ENCODE data around the gene PDE4B.
"Not testable (repeated sequence)": the region's sequence is repeated elsewhere in the genome, so short reads cannot be mapped to it uniquely, and the experiment has no call there.

The PDE4B gene

GRCh38 chr1:66412704-66413103, 620.0 kb downstream of the PDE4B start:
- TF ChIP-seq CTCF (IDR thresholded peaks at IDR 0.05; ENCODE audit: borderline replicate concordance, insufficient read depth, low read depth, low read length) = no peak
- no peak overlapping the region for H3K4me3 ChIP-seq (ENCODE audit: low read depth, low read length)

GRCh38 chr1:66413136-66413837, 620.6 kb downstream of the PDE4B start:
- H3K4me3 ChIP-seq (ENCODE audit: low read depth, low read length) = no peak overlapping the region
- TF ChIP-seq CTCF (IDR thresholded peaks at IDR 0.05; ENCODE audit: borderline replicate concordance, insufficient read depth, low read depth, low read length) = no peak

GRCh38 chr1:66413838-66414175, 621.1 kb downstream of the PDE4B start:
- no peak overlapping the region for H3K4me3 ChIP-seq (ENCODE audit: low read depth, low read length)
- no peak for TF ChIP-seq CTCF (IDR thresholded peaks at IDR 0.05; ENCODE audit: borderline replicate concordance, insufficient read depth, low read depth, low read length)

GRCh38 chr1:66415281-66415680, 622.6 kb downstream of the PDE4B start:
- no peak for TF ChIP-seq CTCF (IDR thresholded peaks at IDR 0.05; ENCODE audit: borderline replicate concordance, insufficient read depth, low read depth, low read length)
- H3K4me3 ChIP-seq (ENCODE audit: low read depth, low read length) = no peak overlapping the region

GRCh38 chr1:66415866-66416265, 623.2 kb downstream of the PDE4B start:
- no peak for TF ChIP-seq CTCF (IDR thresholded peaks at IDR 0.05; ENCODE audit: borderline replicate concordance, insufficient read depth, low read depth, low read length)
- H3K4me3 ChIP-seq (ENCODE audit: low read depth, low read length) = no peak overlapping the region

- no peak overlapping the region for H3K4me3 ChIP-seq (ENCODE audit: low read depth, low read length)
- no peak for TF ChIP-seq CTCF (IDR thresholded peaks at IDR 0.05; ENCODE audit: borderline replicate concordance, insufficient read depth, low read depth, low read length)
Observed at GRCh38 chr1:66416295-66416694, 623.6 kb downstream of the PDE4B start.

- no peak for TF ChIP-seq CTCF (IDR thresholded peaks at IDR 0.05; ENCODE audit: borderline replicate concordance, insufficient read depth, low read depth, low read length)
Observed at GRCh38 chr1:66418021-66418420, 625.3 kb downstream of the PDE4B start.

GRCh38 chr1:66420171-66420570, 627.5 kb downstream of the PDE4B start:
- H3K4me3 ChIP-seq (ENCODE audit: low read depth, low read length) = not testable (repeated sequence)

More at GRCh38 chr1:66418021-66418420, 625.3 kb downstream of the PDE4B start:
- H3K4me3 ChIP-seq (ENCODE audit: low read depth, low read length) = no peak overlapping the region

GRCh38 chr1:66420906-66421305, 628.2 kb downstream of the PDE4B start:
- H3K4me3 ChIP-seq (ENCODE audit: low read depth, low read length) = not testable (repeated sequence)

All from GM12875 (cell line).